Measurements from ENCODE around the gene ALK. TPM values are rescaled to one million over a fixed set of nuclear protein-coding genes. Genes with fewer than 3 reads are reported as not detected.

The ALK gene
- total and polyA plus RNA-seq, 10 of the 15 experiments (the other 5 are each of a cell fraction or from before 2014, with no cell fraction given): 0.11 TPM; not detected in 9

DNA sequence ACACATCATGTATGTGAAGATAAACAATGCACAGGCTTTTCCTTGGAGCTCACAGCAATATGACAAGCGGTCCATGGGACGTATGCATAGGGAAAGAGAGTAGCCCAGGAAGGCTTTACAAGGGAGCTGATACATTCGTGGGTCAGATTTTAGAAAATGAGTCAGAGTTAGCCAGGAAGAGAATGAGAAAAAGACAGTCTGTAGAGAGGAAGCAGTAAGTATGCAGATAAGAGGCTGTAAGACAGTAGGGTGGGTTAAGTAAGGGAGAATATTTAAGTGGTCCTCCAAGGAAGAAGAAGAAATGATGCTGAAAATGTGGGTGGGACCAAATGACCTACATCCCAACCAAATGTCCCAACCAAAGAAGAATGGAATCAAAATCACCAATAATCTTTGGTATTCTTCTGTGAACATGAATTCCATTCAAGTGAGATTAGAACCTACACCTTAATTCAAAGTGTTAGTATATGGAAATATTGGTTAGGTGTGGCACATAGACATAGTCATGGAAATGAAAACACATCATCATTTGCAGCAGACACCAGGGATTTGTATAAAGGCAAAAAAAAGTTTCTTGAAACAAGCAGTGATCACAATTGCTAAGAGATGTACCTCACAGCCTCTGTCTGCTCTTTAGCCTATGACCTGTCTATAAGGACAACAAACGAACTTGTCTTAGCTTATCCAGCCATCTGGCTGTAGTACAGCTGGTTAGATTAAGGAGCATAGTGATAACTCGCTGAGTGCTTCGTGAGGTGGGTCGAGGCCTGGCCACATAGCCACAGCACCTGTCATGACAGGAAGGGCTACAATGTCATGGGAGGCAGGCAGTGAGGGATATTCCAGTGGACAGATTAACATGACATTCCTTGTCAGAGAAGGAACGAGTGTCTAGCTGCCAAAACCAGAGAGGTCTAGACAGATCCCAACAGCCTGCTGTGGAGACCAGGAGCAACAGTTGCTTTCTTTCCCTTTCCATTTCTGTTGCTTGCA is 133.6 kb downstream of the ALK start:
- H3K4me2 ChIP-seq (ENCODE audit: control insufficient read depth, insufficient read depth): no peak overlapping the region
- no peaks in the 10 kb centered on the region for H4K20me1 ChIP-seq (ENCODE audit: control insufficient read depth, insufficient read depth)
- 47% methylated on average over 8 of the region's 8 CpGs for WGBS (ENCODE audit: insufficient coverage, insufficient replicate concordance, low lambda C conversion rate, missing lambda C conversion rate)
- FAIRE-seq (no peak), ATAC-seq (no peak), DNase-seq (ENCODE audit: low read depth, low spot score) (no peak)
- TF ChIP-seq, protein P1, sequence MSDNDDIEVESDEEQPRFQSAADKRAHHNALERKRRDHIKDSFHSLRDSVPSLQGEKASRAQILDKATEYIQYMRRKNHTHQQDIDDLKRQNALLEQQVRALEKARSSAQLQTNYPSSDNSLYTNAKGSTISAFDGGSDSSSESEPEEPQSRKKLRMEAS (IDR thresholded peaks at IDR 0.05; ENCODE audit: low read depth, low read length): no peak
- TF ChIP-seq EGR1 (IDR thresholded peaks at IDR 0.05; ENCODE audit: borderline replicate concordance in 1 of 2, low read depth in 2 of 2, low read length in 2 of 2) (no peak), PAX8 (IDR thresholded peaks at IDR 0.05) (no peak), ZNF217 (IDR thresholded peaks at IDR 0.05) (no peak), ASH2L (IDR thresholded peaks at IDR 0.05; ENCODE audit: borderline replicate concordance, low read depth) (no peak)
- intact Hi-C loops (cut with micrococcal nuclease; ENCODE audit: unreplicated experiment): no loop called here
- H3K27me3 ChIP-seq (replicated peaks in 1 of 2; ENCODE audit: control insufficient read depth in 2 of 2, insufficient read depth in 2 of 2, low read length in 1 of 2): no peaks in the 10 kb centered on the region
- CTCF ChIA-PET: interaction anchor here (0.7 kb wide), 1 partner anchor 479 kb away, joined by 3 read pairs; no protein-coding TSS in a partner anchor
- H2AFZ ChIP-seq (ENCODE audit: control insufficient read depth, low read depth, low read length): no peak overlapping the region
- no peaks in the 10 kb centered on the region for H3K79me2 ChIP-seq (ENCODE audit: control insufficient read depth, insufficient read depth, low read length)
- POLR2A ChIA-PET: no interaction called here
- H3K27ac ChIP-seq (ENCODE audit: control insufficient read depth, insufficient read depth): no peak overlapping the region
- no peak overlapping the region for H3K9ac ChIP-seq (ENCODE audit: control insufficient read depth, insufficient read depth, low read length)
- no peaks in the 10 kb centered on the region for H3K36me3 ChIP-seq (ENCODE audit: control insufficient read depth in 2 of 2, insufficient read depth in 2 of 2, low read length in 1 of 2)
- no TSS peak for BruUV-seq (replicated peaks)
- RAD21 ChIA-PET (ENCODE audit: unreplicated experiment): interaction anchor here (0.6 kb wide), 1 partner anchor 205 kb away, joined by 4 read pairs; no protein-coding TSS in a partner anchor
- SMC1A ChIA-PET (ENCODE audit: uncharacterized antibody, unreplicated experiment): no interaction called here
- H3K4me1 ChIP-seq (ENCODE audit: control insufficient read depth, insufficient read depth, low read length): no peaks in the 10 kb centered on the region
- in situ Hi-C loops (cut with MboI): no loop called here
- no peak overlapping the region for H3K4me3 ChIP-seq
- H3K9me3 ChIP-seq (replicated peaks; ENCODE audit: control insufficient read depth, insufficient read depth, low read length): no peaks in the 10 kb centered on the region

DNA sequence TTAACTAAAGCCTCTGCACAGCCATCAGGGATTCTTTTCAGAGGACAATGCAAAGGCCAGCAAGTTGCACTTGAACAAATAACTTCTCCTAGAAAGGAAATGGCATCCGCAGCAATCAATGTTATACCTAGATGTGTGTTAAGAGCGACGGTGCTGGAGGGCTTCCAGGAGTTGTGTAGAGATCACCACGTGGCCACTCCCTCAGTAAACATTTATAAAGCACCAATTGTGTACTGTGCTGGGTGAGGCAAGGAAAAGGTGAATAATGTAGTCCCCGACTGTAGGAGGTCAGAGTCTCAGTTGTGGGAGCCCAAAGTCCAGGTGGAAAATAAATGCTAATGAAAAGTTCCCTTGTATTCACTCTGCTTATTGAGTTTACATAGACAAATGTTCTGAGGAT is 135.0 kb downstream of the ALK start:
- H3K27ac ChIP-seq (ENCODE audit: control insufficient read depth, insufficient read depth): no peak overlapping the region
- no TSS peak for BruUV-seq (replicated peaks)
- no peak overlapping the region for H3K9ac ChIP-seq (ENCODE audit: control insufficient read depth, insufficient read depth, low read length)
- H3K4me3 ChIP-seq: no peak overlapping the region
- no peak for FAIRE-seq
- RAD21 ChIA-PET (ENCODE audit: unreplicated experiment): no interaction called here
- H3K4me2 ChIP-seq (ENCODE audit: control insufficient read depth, insufficient read depth): no peak overlapping the region
- intact Hi-C loops (cut with micrococcal nuclease; ENCODE audit: unreplicated experiment) (no loop called here), in situ Hi-C loops (cut with MboI) (no loop called here)
- no peaks in the 10 kb centered on the region for H3K27me3 ChIP-seq (replicated peaks in 1 of 2; ENCODE audit: control insufficient read depth in 2 of 2, insufficient read depth in 2 of 2, low read length in 1 of 2)
- H2AFZ ChIP-seq (ENCODE audit: control insufficient read depth, low read depth, low read length): no peak overlapping the region
- H3K9me3 ChIP-seq (replicated peaks; ENCODE audit: control insufficient read depth, insufficient read depth, low read length): no peaks in the 10 kb centered on the region
- CTCF ChIA-PET: no interaction called here
- no peaks in the 10 kb centered on the region for H4K20me1 ChIP-seq (ENCODE audit: control insufficient read depth, insufficient read depth)
- H3K36me3 ChIP-seq (ENCODE audit: control insufficient read depth in 2 of 2, insufficient read depth in 2 of 2, low read length in 1 of 2): no peaks in the 10 kb centered on the region
- POLR2A ChIA-PET: no interaction called here
- no peaks in the 10 kb centered on the region for H3K4me1 ChIP-seq (ENCODE audit: control insufficient read depth, insufficient read depth, low read length)
- DNase-seq (ENCODE audit: low read depth, low spot score): no peak
- SMC1A ChIA-PET (ENCODE audit: uncharacterized antibody, unreplicated experiment): no interaction called here
- 37% methylated on average over 5 of the region's 5 CpGs for WGBS (ENCODE audit: insufficient coverage, insufficient replicate concordance, low lambda C conversion rate, missing lambda C conversion rate)
- no peaks in the 10 kb centered on the region for H3K79me2 ChIP-seq (ENCODE audit: control insufficient read depth, insufficient read depth, low read length)
- no peak for ATAC-seq
- TF ChIP-seq RELA (IDR thresholded peaks at IDR 0.05; ENCODE audit: borderline replicate concordance, partially characterized antibody) (no peak), MTA3 (IDR thresholded peaks at IDR 0.05; ENCODE audit: borderline replicate concordance, low read length) (no peak), BRCA1 (IDR thresholded peaks at IDR 0.05; ENCODE audit: low read depth, low read length) (no peak), MEF2A (IDR thresholded peaks at IDR 0.05; ENCODE audit: insufficient read depth, low read depth, low read length) (no peak), KLF5 (IDR thresholded peaks at IDR 0.05; ENCODE audit: partially characterized antibody) (no peak), EED (IDR thresholded peaks at IDR 0.05; ENCODE audit: low read depth) (no peak), SMARCA5 (IDR thresholded peaks at IDR 0.05) (no peak), CREM (IDR thresholded peaks at IDR 0.05; ENCODE audit: low read depth) (no peak)
- TF ChIP-seq, protein P2, sequence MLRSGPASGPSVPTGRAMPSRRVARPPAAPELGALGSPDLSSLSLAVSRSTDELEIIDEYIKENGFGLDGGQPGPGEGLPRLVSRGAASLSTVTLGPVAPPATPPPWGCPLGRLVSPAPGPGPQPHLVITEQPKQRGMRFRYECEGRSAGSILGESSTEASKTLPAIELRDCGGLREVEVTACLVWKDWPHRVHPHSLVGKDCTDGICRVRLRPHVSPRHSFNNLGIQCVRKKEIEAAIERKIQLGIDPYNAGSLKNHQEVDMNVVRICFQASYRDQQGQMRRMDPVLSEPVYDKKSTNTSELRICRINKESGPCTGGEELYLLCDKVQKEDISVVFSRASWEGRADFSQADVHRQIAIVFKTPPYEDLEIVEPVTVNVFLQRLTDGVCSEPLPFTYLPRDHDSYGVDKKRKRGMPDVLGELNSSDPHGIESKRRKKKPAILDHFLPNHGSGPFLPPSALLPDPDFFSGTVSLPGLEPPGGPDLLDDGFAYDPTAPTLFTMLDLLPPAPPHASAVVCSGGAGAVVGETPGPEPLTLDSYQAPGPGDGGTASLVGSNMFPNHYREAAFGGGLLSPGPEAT (IDR thresholded peaks at IDR 0.05; ENCODE audit: low read depth): no peak

Data from GM12878 (cell line).